Measurements from ENCODE around the gene PARD3. TPM values are rescaled to one million over a fixed set of nuclear protein-coding genes. Genes with fewer than 3 reads are reported as not detected.

PARD3 gene
- total RNA-seq, 1 donor from 2014 or later = 34.1 TPM

DNA sequence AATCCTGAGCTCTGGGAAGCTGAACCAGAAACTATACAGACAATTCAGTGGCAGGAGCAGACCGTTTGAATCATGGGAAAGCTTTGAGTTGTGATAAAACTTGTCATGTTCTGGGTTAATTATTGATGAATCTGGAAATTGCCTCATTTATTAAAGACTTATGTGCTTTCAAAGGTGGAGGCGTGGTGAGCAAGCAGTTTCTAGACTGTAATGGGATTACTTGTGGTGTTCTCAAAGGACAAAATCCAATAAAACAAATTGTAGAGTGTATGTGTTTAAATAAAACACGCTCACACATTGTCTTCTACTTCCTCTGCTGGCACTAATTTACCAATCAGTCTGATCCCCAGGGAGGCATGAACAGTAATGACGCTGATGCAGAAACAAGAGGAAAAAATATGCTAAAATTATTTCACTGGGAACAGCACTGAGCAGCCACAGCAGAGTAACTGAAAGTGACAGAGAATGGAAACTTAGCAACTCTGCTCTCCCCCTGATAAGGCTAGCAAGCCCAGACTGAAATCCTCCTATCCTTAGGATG lies 25.1 kb downstream of the PARD3 start:
- DNase-seq = no peak
- Histone ChIP-seq H3K9me3 (no peaks in the 10 kb centered on the region), H3K27ac (no peak overlapping the region), H3K27me3 (ENCODE audit: low read depth) (no peaks in the 10 kb centered on the region), H3K4me1 (peaks cover 12% of the 10 kb centered on the region), H3K36me3 (no peaks in the 10 kb centered on the region), H3K4me3 (no peak overlapping the region)
- no peak for ATAC-seq
- intact Hi-C loops (cut with DNase I) = no loop called here
- TF ChIP-seq, protein P1, sequence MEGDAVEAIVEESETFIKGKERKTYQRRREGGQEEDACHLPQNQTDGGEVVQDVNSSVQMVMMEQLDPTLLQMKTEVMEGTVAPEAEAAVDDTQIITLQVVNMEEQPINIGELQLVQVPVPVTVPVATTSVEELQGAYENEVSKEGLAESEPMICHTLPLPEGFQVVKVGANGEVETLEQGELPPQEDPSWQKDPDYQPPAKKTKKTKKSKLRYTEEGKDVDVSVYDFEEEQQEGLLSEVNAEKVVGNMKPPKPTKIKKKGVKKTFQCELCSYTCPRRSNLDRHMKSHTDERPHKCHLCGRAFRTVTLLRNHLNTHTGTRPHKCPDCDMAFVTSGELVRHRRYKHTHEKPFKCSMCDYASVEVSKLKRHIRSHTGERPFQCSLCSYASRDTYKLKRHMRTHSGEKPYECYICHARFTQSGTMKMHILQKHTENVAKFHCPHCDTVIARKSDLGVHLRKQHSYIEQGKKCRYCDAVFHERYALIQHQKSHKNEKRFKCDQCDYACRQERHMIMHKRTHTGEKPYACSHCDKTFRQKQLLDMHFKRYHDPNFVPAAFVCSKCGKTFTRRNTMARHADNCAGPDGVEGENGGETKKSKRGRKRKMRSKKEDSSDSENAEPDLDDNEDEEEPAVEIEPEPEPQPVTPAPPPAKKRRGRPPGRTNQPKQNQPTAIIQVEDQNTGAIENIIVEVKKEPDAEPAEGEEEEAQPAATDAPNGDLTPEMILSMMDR (IDR thresholded peaks at IDR 0.05) = no peak

DNA sequence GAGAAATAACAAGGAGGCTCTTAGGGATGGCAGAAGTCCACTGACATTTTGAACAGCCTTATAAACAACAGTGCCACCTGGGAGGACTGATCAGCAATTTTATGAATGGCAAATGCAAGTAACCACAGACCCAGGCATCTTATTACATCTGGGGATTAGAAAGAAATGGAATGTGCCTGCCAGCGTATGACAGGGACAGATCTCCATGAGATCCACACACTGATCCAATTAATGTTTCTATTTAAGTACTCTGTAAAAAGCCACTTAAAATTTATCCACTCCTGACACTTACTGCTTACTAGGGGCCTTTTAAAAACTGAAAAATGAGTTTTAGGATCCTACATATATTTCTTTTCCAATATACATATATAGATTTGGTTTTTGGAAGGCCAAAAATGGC lies 28.6 kb downstream of the PARD3 start:
- Histone ChIP-seq H3K4me3 (no peak overlapping the region), H3K4me1 (peaks cover 22% of the 10 kb centered on the region), H3K27ac (no peak overlapping the region), H3K27me3 (ENCODE audit: low read depth) (no peaks in the 10 kb centered on the region), H3K9me3 (no peaks in the 10 kb centered on the region), H3K36me3 (no peaks in the 10 kb centered on the region)
- intact Hi-C loops (cut with DNase I) = no loop called here
- TF ChIP-seq, protein P1 (IDR thresholded peaks at IDR 0.05) = no peak
- ATAC-seq (no peak), DNase-seq (no peak)

DNA sequence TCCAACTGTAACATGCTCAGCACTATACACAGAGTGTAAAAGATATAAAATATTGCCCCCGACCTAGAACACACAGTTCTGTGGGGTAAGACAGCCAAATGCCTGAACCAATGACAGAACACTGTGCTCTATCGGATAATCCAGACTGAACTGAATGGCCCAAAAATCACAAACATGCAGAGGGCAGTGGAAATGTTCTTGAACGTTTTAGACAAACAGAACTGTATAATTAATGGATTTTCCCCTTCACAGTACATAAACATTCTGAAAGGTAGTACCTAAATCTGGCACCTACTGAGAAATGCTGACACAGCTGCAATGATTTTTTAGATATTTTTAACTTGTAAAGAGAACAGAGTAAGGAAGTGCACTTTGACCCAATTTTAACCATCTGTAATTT lies 33.4 kb downstream of the PARD3 start:
- TF ChIP-seq, protein P1 (IDR thresholded peaks at IDR 0.05) = no peak
- Histone ChIP-seq H3K4me1 (peaks cover 29% of the 10 kb centered on the region), H3K4me3 (no peak overlapping the region), H3K36me3 (no peaks in the 10 kb centered on the region), H3K27me3 (ENCODE audit: low read depth) (no peaks in the 10 kb centered on the region), H3K9me3 (no peaks in the 10 kb centered on the region), H3K27ac (no peak overlapping the region)
- DNase-seq (no peak), ATAC-seq (no peak)
- intact Hi-C loops (cut with DNase I) = no loop called here

DNA sequence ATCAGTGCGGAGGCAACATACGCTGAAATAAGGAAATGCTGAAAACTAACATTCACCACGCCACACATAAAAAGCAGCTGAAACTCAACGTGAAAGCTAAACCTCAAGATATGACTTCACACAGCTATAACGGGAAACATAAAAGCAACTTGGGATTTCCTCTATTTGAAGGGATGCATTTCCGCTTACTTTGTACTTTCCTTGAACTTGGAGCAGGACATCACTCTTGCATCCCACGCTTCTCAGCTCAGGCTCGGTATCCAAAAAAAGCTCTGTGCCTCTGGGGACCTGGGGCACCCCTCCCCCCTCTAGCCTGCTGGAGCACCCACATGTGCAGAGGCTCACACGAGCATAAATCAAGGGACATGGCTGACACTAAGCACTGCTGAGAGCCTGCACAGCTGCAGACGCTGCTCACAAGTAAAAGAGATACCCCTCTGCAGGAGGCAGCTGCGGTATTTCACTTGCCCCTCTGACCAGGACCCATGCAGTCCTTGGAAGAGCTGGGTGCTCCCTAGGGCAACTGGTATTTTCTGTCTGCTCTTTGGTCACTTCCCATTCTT lies 34.2 kb downstream of the PARD3 start:
- H3K4me3 ChIP-seq = no peak overlapping the region
- peak; percentile 15 to 32 for ATAC-seq
- H3K36me3 ChIP-seq = no peaks in the 10 kb centered on the region
- intact Hi-C loops (cut with DNase I) = no loop called here
- DNase-seq = no peak
- peaks cover 29% of the 10 kb centered on the region for H3K4me1 ChIP-seq
- TF ChIP-seq, protein P1 (IDR thresholded peaks at IDR 0.05) = no peak
- no peaks in the 10 kb centered on the region for H3K9me3 ChIP-seq
- no peak overlapping the region for H3K27ac ChIP-seq
- H3K27me3 ChIP-seq (ENCODE audit: low read depth) = no peaks in the 10 kb centered on the region

DNA sequence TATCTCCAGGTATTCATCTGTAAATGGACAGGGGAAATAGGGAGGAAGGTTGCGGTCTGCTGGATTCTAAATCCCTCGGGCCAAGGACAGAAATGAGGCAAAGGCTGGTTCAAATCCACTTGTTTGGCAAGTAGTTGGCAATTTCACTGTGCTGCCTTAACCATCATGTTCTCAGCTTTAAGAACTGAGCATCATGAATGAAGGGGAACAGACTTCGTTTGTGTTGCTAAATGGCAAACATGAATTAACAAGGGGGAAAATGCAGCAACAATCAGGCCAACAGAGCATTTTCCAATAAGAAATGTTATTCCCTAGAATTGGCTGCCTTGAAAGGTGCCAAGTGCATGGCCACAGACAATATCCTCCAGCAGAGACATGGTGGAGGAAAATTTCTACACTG lies 36.9 kb downstream of the PARD3 start:
- intact Hi-C loops (cut with DNase I) = no loop called here
- DNase-seq (no peak), ATAC-seq (no peak)
- TF ChIP-seq, protein P1 (IDR thresholded peaks at IDR 0.05) = no peak
- Histone ChIP-seq H3K4me1 (peaks cover 44% of the 10 kb centered on the region), H3K27ac (no peak overlapping the region), H3K36me3 (no peaks in the 10 kb centered on the region), H3K9me3 (no peaks in the 10 kb centered on the region), H3K27me3 (ENCODE audit: low read depth) (no peaks in the 10 kb centered on the region), H3K4me3 (no peak overlapping the region)

All from lower lobe of right lung (tissue), 2 donors.